Measurements from ENCODE around the gene LMF1.

DNA sequence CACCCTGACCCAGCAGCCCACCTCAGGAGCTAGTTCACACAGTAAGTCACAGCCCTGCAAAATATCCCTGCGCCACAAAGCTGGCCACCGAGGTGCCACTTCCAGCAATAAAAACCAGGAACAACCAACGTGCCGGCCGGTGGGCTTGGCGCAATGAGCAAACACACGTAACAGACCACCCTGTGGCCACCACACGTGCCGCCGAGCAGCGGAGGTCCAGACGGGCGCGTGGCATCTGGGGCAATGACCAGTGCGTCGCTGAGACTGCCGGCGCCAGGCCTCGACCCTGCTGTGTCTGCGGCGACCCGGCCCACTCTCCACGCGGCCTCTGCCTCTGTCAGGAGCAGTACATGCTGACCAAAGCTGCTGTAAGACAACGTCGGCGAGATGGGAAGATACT, 31.5 kb downstream of the LMF1 start:
- TF ChIP-seq, protein P1, sequence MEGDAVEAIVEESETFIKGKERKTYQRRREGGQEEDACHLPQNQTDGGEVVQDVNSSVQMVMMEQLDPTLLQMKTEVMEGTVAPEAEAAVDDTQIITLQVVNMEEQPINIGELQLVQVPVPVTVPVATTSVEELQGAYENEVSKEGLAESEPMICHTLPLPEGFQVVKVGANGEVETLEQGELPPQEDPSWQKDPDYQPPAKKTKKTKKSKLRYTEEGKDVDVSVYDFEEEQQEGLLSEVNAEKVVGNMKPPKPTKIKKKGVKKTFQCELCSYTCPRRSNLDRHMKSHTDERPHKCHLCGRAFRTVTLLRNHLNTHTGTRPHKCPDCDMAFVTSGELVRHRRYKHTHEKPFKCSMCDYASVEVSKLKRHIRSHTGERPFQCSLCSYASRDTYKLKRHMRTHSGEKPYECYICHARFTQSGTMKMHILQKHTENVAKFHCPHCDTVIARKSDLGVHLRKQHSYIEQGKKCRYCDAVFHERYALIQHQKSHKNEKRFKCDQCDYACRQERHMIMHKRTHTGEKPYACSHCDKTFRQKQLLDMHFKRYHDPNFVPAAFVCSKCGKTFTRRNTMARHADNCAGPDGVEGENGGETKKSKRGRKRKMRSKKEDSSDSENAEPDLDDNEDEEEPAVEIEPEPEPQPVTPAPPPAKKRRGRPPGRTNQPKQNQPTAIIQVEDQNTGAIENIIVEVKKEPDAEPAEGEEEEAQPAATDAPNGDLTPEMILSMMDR (IDR thresholded peaks at IDR 0.05), result no peak
- no peak for TF ChIP-seq EZH2 (IDR thresholded peaks at IDR 0.05; ENCODE audit: borderline replicate concordance, insufficient read depth, low read depth, low read length, poor library complexity, severe bottlenecking)

Data from B cell (primary cell).